Hepatocyte (in vitro differentiated cells): ENCODE measurements around the gene EXOC1. TPM values are rescaled to one million over a fixed set of nuclear protein-coding genes. Genes with fewer than 3 reads are reported as not detected.

Experiments
- DNase-seq: peaks from one replicate; pipeline ENCODE4 v3.0.0-alpha.2; 2016; ENCODE audit warnings: low spot score
- H2AFZ ChIP-seq: fragments of 200-600 bp; sonication (generic); 2 replicates; pipeline ENCODE4 v1.6.0; 2016; ENCODE audit warnings: antibody characterized with exemption, mild to moderate bottlenecking
- H3K27ac ChIP-seq: fragments of 200-600 bp; sonication (generic); 2 replicates; pipeline ENCODE4 v1.5.1; 2016; ENCODE audit warnings: mild to moderate bottlenecking
- H3K27me3 ChIP-seq: fragments of 200-600 bp; sonication (generic); 2 replicates; pipeline ENCODE4 v1.6.1; 2016
- H3K36me3 ChIP-seq: fragments of 200-600 bp; sonication (generic); replicated peaks from 2 replicates; pipeline ENCODE4 v1.5.1; 2016; ENCODE audit warnings: low read depth; ENCODE audit not compliant: insufficient read depth
- H3K4me1 ChIP-seq: fragments of 200-600 bp; sonication (generic); 2 replicates; pipeline ENCODE4 v1.5.1; 2016; ENCODE audit warnings: mild to moderate bottlenecking, moderate library complexity; ENCODE audit not compliant: insufficient read depth
- H3K4me2 ChIP-seq: fragments of 200-600 bp; sonication (generic); 2 replicates; pipeline ENCODE4 v1.6.0; 2016
- H3K4me3 ChIP-seq: fragments of 200-600 bp; sonication (generic); 2 replicates; pipeline ENCODE4 v1.5.1; 2016; ENCODE audit warnings: mild to moderate bottlenecking
- H3K79me2 ChIP-seq: fragments of 200-600 bp; sonication (generic); 2 replicates; pipeline ENCODE4 v1.6.0; 2017; ENCODE audit warnings: mild to moderate bottlenecking
- H3K9me2 ChIP-seq: fragments of 200-600 bp; sonication (generic); replicated peaks from 2 replicates; pipeline ENCODE4 v1.6.0; 2017; ENCODE audit warnings: mild to moderate bottlenecking; ENCODE audit not compliant: insufficient read depth
- H3K9me3 ChIP-seq: fragments of 200-600 bp; sonication (generic); 2 replicates; pipeline ENCODE4 v1.5.1; 2016; ENCODE audit warnings: low read depth, mild to moderate bottlenecking
- H4K20me1 ChIP-seq: fragments of 200-600 bp; sonication (generic); 2 replicates; pipeline ENCODE4 v1.6.0; 2016; ENCODE audit warnings: mild to moderate bottlenecking; ENCODE audit not compliant: insufficient read depth, poor library complexity, severe bottlenecking
- EZH2 ChIP-seq: fragments of 200-600 bp; sonication (generic); IDR thresholded peaks from 2 replicates; pipeline ENCODE4 v1.6.1; 2016; ENCODE audit warnings: antibody characterized with exemption, mild to moderate bottlenecking, borderline replicate concordance
- EZH2phosphoT487 ChIP-seq: fragments of 200-600 bp; sonication (generic); IDR thresholded peaks from one replicate; pipeline ENCODE4 v1.6.1; 2018; ENCODE audit warnings: antibody characterized with exemption, mild to moderate bottlenecking, low read depth, moderate library complexity; ENCODE audit not compliant: unreplicated experiment, severe bottlenecking
- WGBS: methylation state at CpG from one replicate; pipeline ENCODE4 v1.1.6; 2016; ENCODE audit warnings: low lambda C conversion rate; ENCODE audit errors: missing lambda C conversion rate; 5-methylcytosine and 5-hydroxymethylcytosine counted together
- polyA plus RNA-seq: library from polyadenylated mRNA; unstranded; fragments of >200 nt; fragmentation: Nextera tagmentation; extraction: Ambion mirVana; gene quantifications from 2 replicates; pipeline ENCODE4 v1.2.1, GENCODE V29; 2016
- total RNA-seq: library from RNA; depleted of rRNA; stranded (reverse); fragments of >200 nt; gene quantifications from 2 replicates; pipeline ENCODE4 v1.2.3, GENCODE V29; 2014
- TF ChIP-seq, protein P1 (sequence below): fragments of 200-600 bp; sonication (generic); IDR thresholded peaks from 2 replicates; pipeline ENCODE4 v1.5.1; 2016; ENCODE audit warnings: antibody characterized with exemption, mild to moderate bottlenecking; ENCODE audit not compliant: poor library complexity

The EXOC1 gene
- total and polyA plus RNA-seq, 2 experiments from 2014 or later = 15.7 to 31.4 TPM

DNA sequence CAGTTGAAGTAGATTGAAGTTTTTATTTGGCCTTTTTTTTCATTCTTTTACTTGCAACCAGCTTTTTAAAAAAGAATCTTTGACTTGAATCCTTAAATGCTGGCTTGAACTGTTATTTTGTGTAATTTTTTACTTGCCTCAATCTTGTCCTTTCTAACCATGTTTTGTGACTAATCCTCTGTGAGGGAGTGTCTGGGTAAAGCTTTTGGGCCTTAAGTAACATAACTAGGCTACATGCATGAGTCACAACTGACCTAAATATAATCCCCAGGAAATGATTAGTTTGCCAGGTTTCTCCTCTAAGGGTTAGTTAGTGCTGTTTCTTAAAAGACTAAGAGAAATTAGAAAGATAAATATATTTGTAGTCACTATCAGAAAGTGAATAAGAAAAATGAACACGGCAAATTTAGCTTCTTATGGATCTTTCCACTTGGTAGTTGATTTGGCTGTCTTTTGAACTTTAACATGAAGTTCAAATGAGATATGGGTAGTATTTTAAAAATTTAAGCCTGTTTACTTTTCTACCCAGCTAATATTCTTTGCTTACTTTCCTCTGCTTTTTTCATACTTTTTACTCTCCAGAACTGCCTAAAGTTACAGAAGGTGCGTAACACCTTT is 13.0 kb downstream of the EXOC1 start:
- Histone ChIP-seq H3K36me3 (no peaks in the 10 kb centered on the region), H4K20me1 (no peaks in the 10 kb centered on the region), H2AFZ (no peak overlapping the region), H3K27ac (peak overlapping the region; percentile 43), H3K27me3 (no peaks in the 10 kb centered on the region), H3K9me3 (no peaks in the 10 kb centered on the region), H3K79me2 (no peaks in the 10 kb centered on the region), H3K9me2 (no peaks in the 10 kb centered on the region), H3K4me2 (no peak overlapping the region), H3K4me1 (peaks cover 4% of the 10 kb centered on the region), H3K4me3 (no peak overlapping the region)
- DNase-seq = peak; percentile 46
- WGBS = 71% methylated on average over 2 of the region's 2 CpGs
- TF ChIP-seq EZH2 (no peak), EZH2phosphoT487 (no peak)
- TF ChIP-seq, protein P1, sequence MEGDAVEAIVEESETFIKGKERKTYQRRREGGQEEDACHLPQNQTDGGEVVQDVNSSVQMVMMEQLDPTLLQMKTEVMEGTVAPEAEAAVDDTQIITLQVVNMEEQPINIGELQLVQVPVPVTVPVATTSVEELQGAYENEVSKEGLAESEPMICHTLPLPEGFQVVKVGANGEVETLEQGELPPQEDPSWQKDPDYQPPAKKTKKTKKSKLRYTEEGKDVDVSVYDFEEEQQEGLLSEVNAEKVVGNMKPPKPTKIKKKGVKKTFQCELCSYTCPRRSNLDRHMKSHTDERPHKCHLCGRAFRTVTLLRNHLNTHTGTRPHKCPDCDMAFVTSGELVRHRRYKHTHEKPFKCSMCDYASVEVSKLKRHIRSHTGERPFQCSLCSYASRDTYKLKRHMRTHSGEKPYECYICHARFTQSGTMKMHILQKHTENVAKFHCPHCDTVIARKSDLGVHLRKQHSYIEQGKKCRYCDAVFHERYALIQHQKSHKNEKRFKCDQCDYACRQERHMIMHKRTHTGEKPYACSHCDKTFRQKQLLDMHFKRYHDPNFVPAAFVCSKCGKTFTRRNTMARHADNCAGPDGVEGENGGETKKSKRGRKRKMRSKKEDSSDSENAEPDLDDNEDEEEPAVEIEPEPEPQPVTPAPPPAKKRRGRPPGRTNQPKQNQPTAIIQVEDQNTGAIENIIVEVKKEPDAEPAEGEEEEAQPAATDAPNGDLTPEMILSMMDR = no peak

DNA sequence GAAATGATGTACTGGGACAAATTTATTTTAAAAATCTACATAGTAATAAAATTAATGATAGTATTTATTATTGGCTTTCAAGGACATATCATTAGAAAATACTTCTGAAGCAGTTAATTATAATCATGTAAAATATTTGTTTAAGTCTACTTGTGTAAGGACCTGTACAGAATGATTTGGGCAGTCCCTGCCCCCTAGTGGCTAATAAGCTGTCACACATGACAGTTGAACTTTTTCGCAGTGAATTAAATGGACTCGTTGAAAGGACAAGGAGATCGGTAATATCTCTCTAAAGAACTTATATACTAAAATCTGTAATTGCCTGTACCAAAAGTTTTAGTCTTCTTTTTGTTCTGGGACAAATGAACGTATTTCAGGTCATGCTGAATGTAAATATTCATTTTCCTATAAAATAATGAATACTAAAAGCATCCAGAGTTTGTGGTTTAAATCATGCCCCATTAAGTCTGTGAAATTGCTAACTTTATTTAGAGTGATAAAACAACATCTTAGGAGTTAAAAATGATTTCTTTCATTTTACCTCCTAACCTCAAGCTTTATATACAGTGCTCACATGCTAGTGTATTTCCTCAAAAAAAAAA is 13.6 kb downstream of the EXOC1 start:
- H3K27ac ChIP-seq = peak overlapping the region; percentile 42
- TF ChIP-seq EZH2phosphoT487 = no peak
- TF ChIP-seq, protein P1 = peak; percentile 81
- no peaks in the 10 kb centered on the region for H3K27me3 ChIP-seq
- H2AFZ ChIP-seq = no peak overlapping the region
- 33% methylated on average over 4 of the region's 4 CpGs for WGBS
- H3K4me2 ChIP-seq = no peak overlapping the region
- H3K79me2 ChIP-seq = no peaks in the 10 kb centered on the region
- H3K4me1 ChIP-seq = peaks cover 4% of the 10 kb centered on the region
- H3K9me3 ChIP-seq = no peaks in the 10 kb centered on the region
- peak; percentile 73 for DNase-seq
- H3K36me3 ChIP-seq = no peaks in the 10 kb centered on the region
- no peaks in the 10 kb centered on the region for H3K9me2 ChIP-seq
- H3K4me3 ChIP-seq = no peak overlapping the region
- no peaks in the 10 kb centered on the region for H4K20me1 ChIP-seq

DNA sequence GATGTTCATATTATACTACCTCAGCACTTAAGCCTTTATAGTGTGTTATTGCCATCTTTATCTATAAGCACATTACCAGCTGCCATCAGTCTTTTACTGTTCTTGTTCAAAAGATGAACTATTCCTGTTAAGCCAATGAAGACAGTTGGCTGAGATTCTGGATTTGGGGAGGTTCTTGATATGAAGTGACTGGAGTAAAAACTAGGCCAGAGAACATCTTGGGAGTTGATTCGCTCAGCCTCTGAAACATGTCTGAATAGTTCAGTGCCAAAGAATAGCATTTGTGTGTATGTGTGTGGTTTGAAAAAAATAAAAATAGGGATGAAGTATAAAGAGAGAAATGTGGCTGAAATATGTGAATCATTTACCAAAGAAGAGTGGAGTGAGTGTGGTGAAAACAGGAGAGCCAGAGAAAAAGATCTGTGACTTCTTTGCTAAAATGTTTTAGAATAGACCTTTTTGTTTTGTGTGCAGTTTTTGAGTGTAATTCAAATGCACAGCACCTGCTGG is 15.2 kb downstream of the EXOC1 start:
- no peak for DNase-seq
- WGBS = 100% methylated on average over 1 of the region's 1 CpG
- Histone ChIP-seq H3K4me2 (no peak overlapping the region), H3K9me2 (no peaks in the 10 kb centered on the region), H4K20me1 (no peaks in the 10 kb centered on the region), H3K36me3 (no peaks in the 10 kb centered on the region), H2AFZ (no peak overlapping the region), H3K27me3 (no peaks in the 10 kb centered on the region), H3K27ac (no peak overlapping the region), H3K9me3 (no peaks in the 10 kb centered on the region), H3K79me2 (no peaks in the 10 kb centered on the region), H3K4me1 (peaks cover 4% of the 10 kb centered on the region), H3K4me3 (no peak overlapping the region)
- TF ChIP-seq EZH2 (no peak), EZH2phosphoT487 (no peak)
- TF ChIP-seq, protein P1 = no peak
